ENCODE data around the gene ROBO1. TPM values are rescaled to one million over a fixed set of nuclear protein-coding genes. Genes with fewer than 3 reads are reported as not detected.
A peak's percentile ranks its signal among the peaks of the same experiment; 100 is the strongest.

ROBO1 gene
- total RNA-seq, 1 donor from 2014 or later: 169 TPM

DNA sequence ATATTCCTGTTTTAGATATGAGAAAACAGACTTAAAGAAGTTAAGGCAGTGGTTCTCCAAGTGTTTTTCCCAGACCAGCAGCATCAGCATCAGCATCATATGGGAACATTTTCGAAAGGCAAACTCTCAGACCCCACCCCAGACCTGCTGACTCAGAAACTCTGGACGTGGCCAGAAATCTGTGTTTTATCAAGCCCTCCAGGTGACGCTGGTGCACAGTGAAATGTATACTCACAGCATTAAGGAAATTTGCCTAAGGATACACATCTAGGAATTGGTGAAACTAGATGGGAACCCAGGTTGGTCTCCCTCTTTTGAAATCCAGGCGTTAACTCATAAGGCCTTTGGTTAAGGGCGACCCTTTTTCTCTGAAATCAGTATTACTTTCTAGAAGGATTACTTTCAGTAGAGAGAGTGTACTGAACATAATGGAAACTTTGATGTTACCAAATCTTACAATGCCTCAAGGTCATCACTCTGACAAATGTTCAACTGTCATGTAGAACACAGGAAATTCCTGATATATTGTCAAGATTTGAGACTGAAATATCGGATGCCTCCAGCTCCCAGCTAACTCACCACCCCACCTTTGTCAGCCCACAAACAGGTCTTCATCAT, 910.2 kb downstream of the ROBO1 start:
- Histone ChIP-seq H3K9me3 (ENCODE audit: low read depth) (no peaks in the 10 kb centered on the region), H3F3A (ENCODE audit: low read depth) (peaks cover 2% of the 10 kb centered on the region), H3K4me1 (peaks cover 3% of the 10 kb centered on the region), H4K20me1 (ENCODE audit: low read depth) (peaks cover 31% of the 10 kb centered on the region), H3K4me3 (no peak overlapping the region), H3K4me2 (no peak overlapping the region), H3K9ac (no peak overlapping the region), H2AFZ (replicated peaks) (no peak overlapping the region), H3K27ac (peak overlapping the region; percentile 34), H3K79me2 (ENCODE audit: low read depth) (peaks cover 93% of the 10 kb centered on the region), H3K36me3 (no peaks in the 10 kb centered on the region), H3K27me3 (no peaks in the 10 kb centered on the region)
- H3K4me1 Mint-ChIP-seq: no peaks in the 10 kb centered on the region
- peaks cover 5% of the 10 kb centered on the region for H3K36me3 Mint-ChIP-seq
- H3K27ac Mint-ChIP-seq: no peak overlapping the region
- H3K27me3 Mint-ChIP-seq (ENCODE audit: insufficient read depth, low read depth): no peaks in the 10 kb centered on the region
- H3K9me3 Mint-ChIP-seq: no peaks in the 10 kb centered on the region
- TF ChIP-seq, protein P1, sequence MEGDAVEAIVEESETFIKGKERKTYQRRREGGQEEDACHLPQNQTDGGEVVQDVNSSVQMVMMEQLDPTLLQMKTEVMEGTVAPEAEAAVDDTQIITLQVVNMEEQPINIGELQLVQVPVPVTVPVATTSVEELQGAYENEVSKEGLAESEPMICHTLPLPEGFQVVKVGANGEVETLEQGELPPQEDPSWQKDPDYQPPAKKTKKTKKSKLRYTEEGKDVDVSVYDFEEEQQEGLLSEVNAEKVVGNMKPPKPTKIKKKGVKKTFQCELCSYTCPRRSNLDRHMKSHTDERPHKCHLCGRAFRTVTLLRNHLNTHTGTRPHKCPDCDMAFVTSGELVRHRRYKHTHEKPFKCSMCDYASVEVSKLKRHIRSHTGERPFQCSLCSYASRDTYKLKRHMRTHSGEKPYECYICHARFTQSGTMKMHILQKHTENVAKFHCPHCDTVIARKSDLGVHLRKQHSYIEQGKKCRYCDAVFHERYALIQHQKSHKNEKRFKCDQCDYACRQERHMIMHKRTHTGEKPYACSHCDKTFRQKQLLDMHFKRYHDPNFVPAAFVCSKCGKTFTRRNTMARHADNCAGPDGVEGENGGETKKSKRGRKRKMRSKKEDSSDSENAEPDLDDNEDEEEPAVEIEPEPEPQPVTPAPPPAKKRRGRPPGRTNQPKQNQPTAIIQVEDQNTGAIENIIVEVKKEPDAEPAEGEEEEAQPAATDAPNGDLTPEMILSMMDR (IDR thresholded peaks at IDR 0.05): peak; percentile 18
- TF ChIP-seq EZH2 (IDR thresholded peaks at IDR 0.05): no peak
- no peak overlapping the region for H3K4me3 Mint-ChIP-seq
- no peak for DNase-seq (ENCODE audit: low spot score)

DNA sequence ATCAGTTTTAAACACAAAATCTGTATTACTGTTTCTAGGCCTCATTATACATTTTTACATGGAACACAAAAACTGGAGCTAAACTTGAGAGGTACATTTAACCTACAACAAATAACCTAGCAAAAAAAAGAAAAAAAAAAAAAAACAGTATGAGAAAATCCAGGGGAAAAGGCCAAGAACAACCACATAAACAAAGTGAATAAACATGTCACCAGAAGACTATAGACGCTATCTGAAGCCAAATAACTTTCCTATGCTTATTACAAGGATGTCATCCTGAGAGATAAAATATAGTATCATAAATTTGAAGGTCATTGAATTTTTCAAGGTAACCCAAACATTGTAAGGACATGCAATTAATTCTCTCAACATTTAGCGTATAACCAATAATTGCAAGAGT, 911.6 kb downstream of the ROBO1 start:
- H3K4me2 ChIP-seq: no peak overlapping the region
- H3K27ac Mint-ChIP-seq: no peak overlapping the region

DNA sequence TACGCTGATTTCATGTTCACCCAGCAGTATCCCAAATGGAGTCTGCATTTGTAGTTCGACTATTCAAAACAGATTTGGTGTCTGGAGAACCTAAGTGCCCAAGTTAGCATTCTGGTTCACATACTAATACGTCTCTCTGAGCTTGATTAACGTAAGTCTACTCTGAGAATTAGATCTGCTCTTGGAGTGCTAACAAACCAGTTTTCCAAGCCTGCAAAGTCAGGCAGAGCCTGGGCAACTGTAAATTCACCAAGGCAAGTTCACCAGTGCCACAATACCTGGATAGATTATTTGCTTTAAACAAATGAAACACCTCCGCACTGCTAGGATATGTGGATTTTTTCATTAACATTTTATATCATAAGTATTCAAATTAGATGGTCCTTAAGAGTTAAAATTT, 912.6 kb downstream of the ROBO1 start:
- Histone ChIP-seq H3F3A (ENCODE audit: low read depth) (peaks cover 2% of the 10 kb centered on the region), H3K27me3 (no peaks in the 10 kb centered on the region), H3K4me3 (no peak overlapping the region), H3K79me2 (ENCODE audit: low read depth) (peaks cover 93% of the 10 kb centered on the region), H2AFZ (replicated peaks) (no peak overlapping the region), H3K27ac (peak overlapping the region; percentile 11), H3K4me2 (no peak overlapping the region), H3K9me3 (ENCODE audit: low read depth) (no peaks in the 10 kb centered on the region), H3K4me1 (peaks cover 3% of the 10 kb centered on the region), H3K9ac (no peak overlapping the region), H3K36me3 (no peaks in the 10 kb centered on the region), H4K20me1 (ENCODE audit: low read depth) (peaks cover 31% of the 10 kb centered on the region)
- DNase-seq (ENCODE audit: low spot score): no peak
- no peak for TF ChIP-seq EZH2 (IDR thresholded peaks at IDR 0.05)
- no peak for TF ChIP-seq EZH2phosphoT487 (IDR thresholded peaks at IDR 0.05)
- TF ChIP-seq, protein P1 (IDR thresholded peaks at IDR 0.05): no peak
- Mint-ChIP-seq H3K27ac (no peak overlapping the region), H3K27me3 (ENCODE audit: insufficient read depth, low read depth) (no peaks in the 10 kb centered on the region), H3K36me3 (peaks cover 5% of the 10 kb centered on the region), H3K9me3 (no peaks in the 10 kb centered on the region), H3K4me1 (no peaks in the 10 kb centered on the region), H3K4me3 (no peak overlapping the region)

More for the DNA sequence above, 911.6 kb downstream of the ROBO1 start:
- Histone ChIP-seq H3K79me2 (ENCODE audit: low read depth) (peaks cover 94% of the 10 kb centered on the region), H3K4me3 (no peak overlapping the region), H3K36me3 (no peaks in the 10 kb centered on the region), H3K9ac (no peak overlapping the region), H3K9me3 (ENCODE audit: low read depth) (no peaks in the 10 kb centered on the region), H3K27me3 (no peaks in the 10 kb centered on the region), H3K4me1 (peaks cover 3% of the 10 kb centered on the region), H3F3A (ENCODE audit: low read depth) (peaks cover 2% of the 10 kb centered on the region), H3K27ac (no peak overlapping the region), H4K20me1 (ENCODE audit: low read depth) (peaks cover 31% of the 10 kb centered on the region), H2AFZ (replicated peaks) (no peak overlapping the region)
- no peak for DNase-seq (ENCODE audit: low spot score)
- TF ChIP-seq, protein P1 (IDR thresholded peaks at IDR 0.05): no peak
- TF ChIP-seq EZH2phosphoT487 (IDR thresholded peaks at IDR 0.05) (no peak), EZH2 (IDR thresholded peaks at IDR 0.05) (no peak)
- Mint-ChIP-seq H3K27me3 (ENCODE audit: insufficient read depth, low read depth) (no peaks in the 10 kb centered on the region), H3K9me3 (no peaks in the 10 kb centered on the region), H3K4me1 (no peaks in the 10 kb centered on the region), H3K4me3 (no peak overlapping the region), H3K36me3 (peaks cover 5% of the 10 kb centered on the region)
